ENCODE measurements around the gene AP3D1. TPM values are rescaled to one million over a fixed set of nuclear protein-coding genes. Genes with fewer than 3 reads are reported as not detected.

Gene AP3D1
- total RNA-seq, 2 experiments from 2014 or later = 73.7 to 74.1 TPM

- CTCF ChIA-PET = no interaction called here
- Mint-ChIP-seq H3K4me3 (no peak overlapping the region), H3K27me3 (no peaks in the 10 kb centered on the region), H3K9me3 (no peaks in the 10 kb centered on the region), H3K36me3 (ENCODE audit: low read depth) (peaks cover 5% of the 10 kb centered on the region), H3K27ac (no peak overlapping the region), H3K4me1 (ENCODE audit: low read depth) (peaks cover 19% of the 10 kb centered on the region)
- TF ChIP-seq, protein P1, sequence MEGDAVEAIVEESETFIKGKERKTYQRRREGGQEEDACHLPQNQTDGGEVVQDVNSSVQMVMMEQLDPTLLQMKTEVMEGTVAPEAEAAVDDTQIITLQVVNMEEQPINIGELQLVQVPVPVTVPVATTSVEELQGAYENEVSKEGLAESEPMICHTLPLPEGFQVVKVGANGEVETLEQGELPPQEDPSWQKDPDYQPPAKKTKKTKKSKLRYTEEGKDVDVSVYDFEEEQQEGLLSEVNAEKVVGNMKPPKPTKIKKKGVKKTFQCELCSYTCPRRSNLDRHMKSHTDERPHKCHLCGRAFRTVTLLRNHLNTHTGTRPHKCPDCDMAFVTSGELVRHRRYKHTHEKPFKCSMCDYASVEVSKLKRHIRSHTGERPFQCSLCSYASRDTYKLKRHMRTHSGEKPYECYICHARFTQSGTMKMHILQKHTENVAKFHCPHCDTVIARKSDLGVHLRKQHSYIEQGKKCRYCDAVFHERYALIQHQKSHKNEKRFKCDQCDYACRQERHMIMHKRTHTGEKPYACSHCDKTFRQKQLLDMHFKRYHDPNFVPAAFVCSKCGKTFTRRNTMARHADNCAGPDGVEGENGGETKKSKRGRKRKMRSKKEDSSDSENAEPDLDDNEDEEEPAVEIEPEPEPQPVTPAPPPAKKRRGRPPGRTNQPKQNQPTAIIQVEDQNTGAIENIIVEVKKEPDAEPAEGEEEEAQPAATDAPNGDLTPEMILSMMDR (IDR thresholded peaks at IDR 0.05) = no peak
- DNase-seq (no peak), ATAC-seq (no peak)
- intact Hi-C loops (cut with micrococcal nuclease) = loop anchor here (5.0 kb wide), 1 partner anchor 48 kb away; the partner anchor contains the start of gene BTBD2
- POLR2A ChIA-PET = interaction anchor here (0.7 kb wide), 1 partner anchor 30 kb away, joined by 3 read pairs; no protein-coding TSS in a partner anchor
Measured at GRCh38 chr19:2064788-2065524, 86.4 kb downstream of the AP3D1 start.

DNA sequence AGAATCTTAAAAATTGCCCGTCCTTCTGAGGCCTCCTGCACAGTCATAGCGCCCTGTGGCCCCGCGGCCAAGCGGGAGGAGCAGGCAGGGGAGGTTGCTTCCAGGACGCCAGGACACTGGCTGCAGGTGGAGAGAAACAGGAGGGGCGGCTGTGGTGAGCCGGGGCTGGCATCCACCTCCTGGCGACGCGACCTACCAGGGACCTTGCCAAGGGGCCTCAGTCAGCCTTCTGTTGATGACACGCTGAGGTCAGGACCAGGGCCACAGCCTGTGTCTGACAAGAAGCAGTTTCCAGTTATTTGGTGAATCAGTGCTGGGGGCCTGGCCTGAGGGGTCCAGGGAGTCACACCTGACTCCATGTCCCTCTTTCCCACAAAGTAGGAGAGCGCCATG lies 87.0 kb downstream of the AP3D1 start:
- no peak overlapping the region for H3K27ac Mint-ChIP-seq
- no peak overlapping the region for H3K4me3 Mint-ChIP-seq

GRCh38 chr19:2063824-2064223 lies 87.5 kb downstream of the AP3D1 start:
- H3K4me1 Mint-ChIP-seq (ENCODE audit: low read depth) = peaks cover 24% of the 10 kb centered on the region
- no peaks in the 10 kb centered on the region for H3K9me3 Mint-ChIP-seq
- CTCF ChIA-PET = interaction anchor here (1.3 kb wide), 1 partner anchor 134 kb away, joined by 4 read pairs; no protein-coding TSS in a partner anchor
- POLR2A ChIA-PET = interaction anchor here (1.0 to 4.7 kb wide), 4 partner anchors 8 to 23 kb away, joined by 3 to 29 read pairs (median 7); partner anchors contain the start of gene MKNK2
- peaks cover 2% of the 10 kb centered on the region for H3K36me3 Mint-ChIP-seq (ENCODE audit: low read depth)
- DNase-seq (no peak), ATAC-seq (no peak)
- TF ChIP-seq, protein P1 (IDR thresholded peaks at IDR 0.05) = no peak
- H3K27ac Mint-ChIP-seq = no peak overlapping the region
- no peak overlapping the region for H3K4me3 Mint-ChIP-seq
- H3K27me3 Mint-ChIP-seq = no peaks in the 10 kb centered on the region
- intact Hi-C loops (cut with micrococcal nuclease) = no loop called here

More for the DNA sequence above, 87.0 kb downstream of the AP3D1 start:
- Mint-ChIP-seq H3K27me3 (no peaks in the 10 kb centered on the region), H3K9me3 (no peaks in the 10 kb centered on the region), H3K4me1 (ENCODE audit: low read depth) (peaks cover 18% of the 10 kb centered on the region), H3K36me3 (ENCODE audit: low read depth) (peaks cover 2% of the 10 kb centered on the region)
- TF ChIP-seq, protein P1 (IDR thresholded peaks at IDR 0.05) = no peak
- no peak for DNase-seq
- ATAC-seq = no peak
- intact Hi-C loops (cut with micrococcal nuclease) = no loop called here
- POLR2A ChIA-PET = interaction anchor here (0.7 kb wide), 1 partner anchor 30 kb away, joined by 3 read pairs; no protein-coding TSS in a partner anchor
- CTCF ChIA-PET = no interaction called here

DNA sequence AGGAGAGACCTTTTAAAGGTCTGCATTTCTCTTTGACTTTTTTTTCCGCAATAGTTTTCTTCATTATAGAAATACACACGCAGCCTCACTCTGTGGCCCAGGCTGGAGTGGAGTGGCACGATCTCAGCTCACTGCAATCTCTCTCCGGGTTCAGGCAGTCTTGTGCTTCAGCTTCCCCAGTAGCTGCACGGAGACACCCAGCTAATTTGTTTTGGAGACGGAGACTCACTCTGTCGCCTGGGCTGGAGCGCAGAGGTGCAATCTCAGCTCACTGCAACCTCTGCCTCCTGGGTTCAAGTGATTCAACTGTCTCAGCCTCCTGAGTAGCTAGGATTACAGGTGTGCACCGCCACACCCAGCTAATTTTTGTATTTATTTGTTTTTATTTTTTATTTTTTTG lies 88.6 kb downstream of the AP3D1 start:
- Mint-ChIP-seq H3K36me3 (ENCODE audit: low read depth) (no peaks in the 10 kb centered on the region), H3K4me1 (ENCODE audit: low read depth) (peaks cover 33% of the 10 kb centered on the region), H3K27ac (peak overlapping the region; percentile 91), H3K4me3 (peak overlapping the region; percentile 85), H3K9me3 (no peaks in the 10 kb centered on the region), H3K27me3 (no peaks in the 10 kb centered on the region)
- intact Hi-C loops (cut with micrococcal nuclease) = no loop called here
- DNase-seq (no peak), ATAC-seq (no peak)
- TF ChIP-seq, protein P1 (IDR thresholded peaks at IDR 0.05) = no peak
- CTCF ChIA-PET = interaction anchor here (0.6 to 1.3 kb wide), 3 partner anchors 43 to 186 kb away, joined by 3 to 4 read pairs (median 3); no protein-coding TSS in a partner anchor
- POLR2A ChIA-PET = interaction anchor here (1.0 to 4.7 kb wide), 4 partner anchors 9 to 22 kb away, joined by 3 to 29 read pairs (median 7); partner anchors contain the start of gene MKNK2

- H3K27ac Mint-ChIP-seq = peak overlapping the region; percentile 91
- POLR2A ChIA-PET = interaction anchor here (1.0 to 4.7 kb wide), 4 partner anchors 9 to 22 kb away, joined by 3 to 29 read pairs (median 7); partner anchors contain the start of gene MKNK2
Measured at GRCh38 chr19:2062389-2062729, 89.0 kb downstream of the AP3D1 start.

More at GRCh38 chr19:2062389-2062729, 89.0 kb downstream of the AP3D1 start:
- no peak for DNase-seq
- no peaks in the 10 kb centered on the region for H3K9me3 Mint-ChIP-seq
- no peaks in the 10 kb centered on the region for H3K36me3 Mint-ChIP-seq (ENCODE audit: low read depth)
- peaks cover 33% of the 10 kb centered on the region for H3K4me1 Mint-ChIP-seq (ENCODE audit: low read depth)
- TF ChIP-seq, protein P1 (IDR thresholded peaks at IDR 0.05) = no peak
- peak overlapping the region; percentile 85 for H3K4me3 Mint-ChIP-seq
- no peak for ATAC-seq
- CTCF ChIA-PET = interaction anchor here (1.0 to 2.5 kb wide), 3 partner anchors 8 to 43 kb away, joined by 3 to 15 read pairs (median 3); no protein-coding TSS in a partner anchor
- intact Hi-C loops (cut with micrococcal nuclease) = no loop called here
- no peaks in the 10 kb centered on the region for H3K27me3 Mint-ChIP-seq

Measured in activated CD8-positive, alpha-beta T cell treated with anti-CD3 and anti-CD28 coated beads for 36 hours (primary cell).